VCaP (cell line): ENCODE results near the gene CLSTN2.

Source experiments
- H3K27ac ChIP-seq: fragments of 450-650 bp; 2 replicates; pipeline ENCODE4 v1.5.1; 2017
- TF ChIP-seq, protein P1 (sequence below): fragments of 450-650 bp; conservative IDR thresholded peaks from 2 replicates; pipeline ENCODE4 v1.5.1; 2017; ENCODE audit warnings: mild to moderate bottlenecking, moderate library complexity

The CLSTN2 gene

DNA sequence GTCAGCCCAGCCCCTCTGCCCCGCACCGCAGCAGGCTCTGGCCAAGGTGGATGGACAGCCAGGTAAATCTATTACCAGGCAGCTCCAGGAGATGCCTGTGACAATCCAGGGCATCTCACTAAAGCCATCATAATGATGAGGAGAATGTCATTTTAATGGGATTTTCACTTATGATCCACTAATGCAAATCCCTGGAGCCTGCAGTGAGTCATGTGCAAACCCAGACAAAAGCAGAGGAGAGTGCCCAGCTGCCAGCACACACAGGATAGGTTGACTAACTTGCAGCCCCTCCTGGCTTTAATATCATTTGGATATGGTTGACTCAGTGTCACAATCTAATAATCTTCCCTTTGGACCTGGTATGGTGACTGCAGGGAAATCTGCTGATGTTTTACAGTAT, 536.0 kb downstream of the CLSTN2 start:
- TF ChIP-seq, protein P1, sequence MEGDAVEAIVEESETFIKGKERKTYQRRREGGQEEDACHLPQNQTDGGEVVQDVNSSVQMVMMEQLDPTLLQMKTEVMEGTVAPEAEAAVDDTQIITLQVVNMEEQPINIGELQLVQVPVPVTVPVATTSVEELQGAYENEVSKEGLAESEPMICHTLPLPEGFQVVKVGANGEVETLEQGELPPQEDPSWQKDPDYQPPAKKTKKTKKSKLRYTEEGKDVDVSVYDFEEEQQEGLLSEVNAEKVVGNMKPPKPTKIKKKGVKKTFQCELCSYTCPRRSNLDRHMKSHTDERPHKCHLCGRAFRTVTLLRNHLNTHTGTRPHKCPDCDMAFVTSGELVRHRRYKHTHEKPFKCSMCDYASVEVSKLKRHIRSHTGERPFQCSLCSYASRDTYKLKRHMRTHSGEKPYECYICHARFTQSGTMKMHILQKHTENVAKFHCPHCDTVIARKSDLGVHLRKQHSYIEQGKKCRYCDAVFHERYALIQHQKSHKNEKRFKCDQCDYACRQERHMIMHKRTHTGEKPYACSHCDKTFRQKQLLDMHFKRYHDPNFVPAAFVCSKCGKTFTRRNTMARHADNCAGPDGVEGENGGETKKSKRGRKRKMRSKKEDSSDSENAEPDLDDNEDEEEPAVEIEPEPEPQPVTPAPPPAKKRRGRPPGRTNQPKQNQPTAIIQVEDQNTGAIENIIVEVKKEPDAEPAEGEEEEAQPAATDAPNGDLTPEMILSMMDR = no peak
- H3K27ac ChIP-seq = no peak overlapping the region

DNA sequence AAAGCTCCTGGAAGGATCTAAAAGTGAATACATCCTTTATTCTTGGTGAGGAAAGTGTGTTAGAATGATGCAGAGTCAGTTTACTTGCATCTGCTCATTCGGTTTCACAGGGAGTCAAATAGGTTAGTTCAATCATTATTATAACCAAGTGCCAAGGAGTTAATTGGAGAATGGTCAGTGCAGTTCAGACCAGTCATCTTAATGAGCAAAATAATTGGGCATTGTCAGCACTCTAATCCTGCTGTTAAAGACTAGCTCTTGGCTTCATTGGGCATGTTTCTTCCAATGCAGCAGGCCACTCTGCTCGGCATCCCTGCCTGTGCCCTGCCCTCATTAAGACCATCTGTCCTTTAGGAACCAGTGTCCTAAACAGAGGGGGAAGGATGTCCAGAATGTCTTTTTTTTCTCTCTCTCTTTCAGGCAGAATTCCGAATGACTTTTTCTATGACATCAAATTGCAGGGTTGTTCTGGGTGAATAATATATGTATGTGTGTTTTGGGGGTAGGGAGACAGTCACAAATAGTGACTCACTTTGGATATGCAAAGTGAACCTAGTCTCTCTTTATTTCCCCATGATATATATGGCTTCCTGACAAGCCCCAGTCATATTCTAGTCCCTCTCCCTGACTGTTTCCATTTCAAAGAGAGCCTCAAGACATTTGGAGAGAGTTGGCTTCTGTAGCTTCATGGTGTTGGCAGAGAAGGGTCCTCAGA, 537.5 kb downstream of the CLSTN2 start:
- TF ChIP-seq, protein P1 = no peak
- no peak overlapping the region for H3K27ac ChIP-seq

DNA sequence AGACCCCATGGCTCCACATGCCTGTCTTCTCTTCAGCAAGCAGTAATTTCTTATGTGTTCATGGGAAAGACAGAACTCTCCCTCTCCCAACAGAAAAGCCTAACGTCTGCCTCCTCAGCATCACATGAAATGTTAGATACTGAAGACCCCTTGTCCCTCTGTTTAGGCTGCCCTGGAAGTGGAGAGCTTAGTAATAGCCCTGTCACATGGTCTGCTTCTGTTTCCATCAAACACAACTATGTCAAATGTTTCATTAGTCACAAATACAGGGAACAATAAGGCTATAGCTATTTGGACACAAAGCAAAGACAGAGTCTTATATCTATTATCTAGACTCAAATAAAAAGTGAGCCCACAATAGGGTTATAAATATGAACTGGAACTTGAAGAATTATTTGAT, 552.6 kb downstream of the CLSTN2 start:
- no peak overlapping the region for H3K27ac ChIP-seq
- TF ChIP-seq, protein P1 = no peak

DNA sequence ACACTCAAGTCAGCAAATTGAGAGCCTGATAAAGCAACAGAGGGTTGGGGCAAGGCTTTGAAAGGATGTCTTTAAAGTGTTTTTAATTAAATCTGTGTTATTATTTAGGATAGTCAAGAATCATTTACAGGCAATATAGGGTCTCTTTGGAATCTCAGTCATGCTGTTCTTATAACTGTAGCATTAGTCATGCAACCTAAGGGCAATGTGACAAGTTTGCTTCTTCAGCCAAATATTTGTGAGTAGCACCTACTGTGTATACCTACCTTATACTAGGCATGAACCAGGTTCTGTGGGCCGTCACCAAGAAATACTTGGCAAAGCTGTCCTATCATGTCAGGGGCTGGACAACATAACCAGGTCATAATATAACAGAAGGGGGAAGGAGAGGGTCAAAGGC, 558.3 kb downstream of the CLSTN2 start:
- H3K27ac ChIP-seq = no peak overlapping the region
- TF ChIP-seq, protein P1 = no peak

DNA sequence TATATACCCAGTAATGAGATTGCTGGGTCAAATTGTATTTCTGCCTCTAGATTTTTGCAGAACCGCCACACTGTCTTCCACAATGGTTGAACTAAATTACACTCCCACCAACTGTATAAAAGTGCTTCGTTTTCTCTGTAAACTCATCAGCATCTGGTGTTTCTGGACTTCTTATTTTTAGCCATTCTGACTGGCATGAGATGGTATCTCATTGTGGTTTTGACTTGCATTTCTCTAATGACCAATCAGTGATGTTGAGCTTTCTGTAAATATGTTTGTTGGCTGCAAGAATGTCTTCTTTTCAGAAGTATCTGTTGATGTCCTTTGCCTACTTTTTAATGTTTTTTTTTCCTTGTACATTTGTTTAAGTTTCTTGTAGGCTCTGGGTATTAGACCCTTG, 560.0 kb downstream of the CLSTN2 start:
- TF ChIP-seq, protein P1 = no peak
- no peak overlapping the region for H3K27ac ChIP-seq

DNA sequence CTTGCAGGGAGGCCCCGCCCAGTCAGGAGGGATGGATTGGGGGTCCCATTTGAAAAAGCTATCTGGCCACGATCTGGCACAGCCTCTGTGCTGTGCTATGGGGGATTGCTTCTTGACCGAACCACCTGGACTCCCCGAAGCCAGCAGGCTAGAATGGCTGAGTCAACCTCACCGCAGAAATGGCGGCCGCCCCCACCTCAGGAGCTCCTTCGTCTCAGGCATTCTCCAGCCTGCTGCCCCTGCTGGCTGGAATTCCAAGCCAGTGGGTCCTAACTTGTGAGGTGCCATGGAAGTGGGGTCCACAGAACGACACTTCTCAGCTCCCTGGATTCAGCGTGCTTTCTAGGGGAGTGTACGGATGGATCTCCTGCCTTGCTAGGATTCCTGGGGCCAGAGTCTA, 562.3 kb downstream of the CLSTN2 start:
- no peak overlapping the region for H3K27ac ChIP-seq
- TF ChIP-seq, protein P1 = no peak

DNA sequence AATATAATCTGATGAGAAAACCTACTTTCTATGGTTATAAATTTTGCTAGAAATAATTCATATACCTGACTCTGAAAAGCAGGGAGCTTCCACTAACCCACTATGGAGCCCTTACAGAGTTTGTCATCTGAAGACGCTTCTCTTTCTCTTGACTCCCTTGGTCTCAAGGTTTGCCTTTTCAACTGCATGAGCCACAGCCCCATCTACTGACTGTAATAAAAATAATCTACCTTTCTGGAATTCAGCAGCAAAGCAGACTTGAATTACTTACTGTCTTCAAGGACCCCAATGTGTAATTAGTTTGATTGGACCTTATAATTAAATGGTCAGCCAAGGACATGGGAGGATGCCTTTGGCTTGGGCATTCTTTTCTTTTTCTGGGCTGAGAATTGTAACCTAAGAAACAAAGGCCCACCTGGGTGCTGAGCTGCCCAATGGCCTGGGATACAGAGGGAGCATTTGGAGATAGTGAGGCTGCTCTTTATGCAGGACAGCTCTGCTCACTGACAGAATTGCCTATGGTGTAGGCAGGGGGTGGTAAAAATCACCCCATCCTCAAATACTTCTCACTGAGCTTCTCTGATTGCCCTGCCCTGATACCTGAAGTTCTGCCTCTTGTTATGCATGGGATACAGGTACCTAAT, 564.3 kb downstream of the CLSTN2 start:
- TF ChIP-seq, protein P1 = peak; percentile 74
- H3K27ac ChIP-seq = peak overlapping the region; percentile 31; the same call in 1 of the 2 replicates
